M059J (cell line): ENCODE measurements around the gene PINLYP. TPM values are rescaled to one million over a fixed set of nuclear protein-coding genes. Genes with fewer than 3 reads are reported as not detected.

Experiments used
- DNase-seq: peaks from one replicate; pipeline ENCODE4 v3.0.0-alpha.2; 2012; ENCODE audit warnings: low read depth
- total RNA-seq: library from RNA; depleted of rRNA; stranded (reverse); fragments of >200 nt; shearing (Covaris generic); gene quantifications from 2 replicates; pipeline ENCODE4 v1.2.3, GENCODE V29; 2014

Gene PINLYP
- total RNA-seq, 1 experiment from 2014 or later, result 2.5 TPM

- DNase-seq, result no peak
These were observed 26.9 kb upstream of the PINLYP start for GRCh38 chr19:43548706-43549105.

- no peak for DNase-seq
These were observed 24.0 kb upstream of the PINLYP start for GRCh38 chr19:43551399-43552197.

GRCh38 chr19:43552198-43552450 is 23.5 kb upstream of the PINLYP start:
- no peak for DNase-seq

- DNase-seq, result no peak
These were observed 23.0 kb upstream of the PINLYP start for GRCh38 chr19:43552616-43553015.

- DNase-seq, result no peak
These were observed 21.9 kb upstream of the PINLYP start for GRCh38 chr19:43553656-43554055.

- DNase-seq, result no peak
These were observed 21.2 kb upstream of the PINLYP start for GRCh38 chr19:43554317-43554895.

GRCh38 chr19:43555185-43555770 is 20.3 kb upstream of the PINLYP start:
- peak; percentile 65 for DNase-seq

- peak; percentile 55 for DNase-seq
These were observed 14.9 kb upstream of the PINLYP start for GRCh38 chr19:43560687-43561086.

- DNase-seq, result no peak
These were observed 14.2 kb upstream of the PINLYP start for GRCh38 chr19:43561139-43561970.

GRCh38 chr19:43562226-43562697 is 13.3 kb upstream of the PINLYP start:
- no peak for DNase-seq

GRCh38 chr19:43562698-43563241 is 12.8 kb upstream of the PINLYP start:
- DNase-seq, result peak; percentile 99

GRCh38 chr19:43563816-43564457 is 11.7 kb upstream of the PINLYP start:
- DNase-seq, result no peak

- no peak for DNase-seq
These were observed 10.8 kb upstream of the PINLYP start for GRCh38 chr19:43564800-43565199.

GRCh38 chr19:43569657-43570056 is 5.9 kb upstream of the PINLYP start:
- DNase-seq, result no peak

- DNase-seq, result peak; percentile 61
These were observed 5.3 kb upstream of the PINLYP start for GRCh38 chr19:43570174-43570791.

- DNase-seq, result peak; percentile 32
These were observed 3.4 kb upstream of the PINLYP start for GRCh38 chr19:43572171-43572588.

- peak; percentile 91 for DNase-seq
These were observed 1.0 kb upstream of the PINLYP start for GRCh38 chr19:43574424-43575155.

GRCh38 chr19:43575955-43576878 is 616 bp downstream of the PINLYP start:
- no peak for DNase-seq

GRCh38 chr19:43578787-43579186 is 3.2 kb downstream of the PINLYP start:
- DNase-seq, result no peak
